Measurements from ENCODE around the gene SPTY2D1. TPM values are rescaled to one million over a fixed set of nuclear protein-coding genes. Genes with fewer than 3 reads are reported as not detected.
"Not testable (repeated sequence)": the region's sequence is repeated elsewhere in the genome, so short reads cannot be mapped to it uniquely, and the experiment has no call there.

Gene SPTY2D1
- total and polyA plus RNA-seq, 2 experiments from 2014 or later = 10.9 to 24.1 TPM

DNA sequence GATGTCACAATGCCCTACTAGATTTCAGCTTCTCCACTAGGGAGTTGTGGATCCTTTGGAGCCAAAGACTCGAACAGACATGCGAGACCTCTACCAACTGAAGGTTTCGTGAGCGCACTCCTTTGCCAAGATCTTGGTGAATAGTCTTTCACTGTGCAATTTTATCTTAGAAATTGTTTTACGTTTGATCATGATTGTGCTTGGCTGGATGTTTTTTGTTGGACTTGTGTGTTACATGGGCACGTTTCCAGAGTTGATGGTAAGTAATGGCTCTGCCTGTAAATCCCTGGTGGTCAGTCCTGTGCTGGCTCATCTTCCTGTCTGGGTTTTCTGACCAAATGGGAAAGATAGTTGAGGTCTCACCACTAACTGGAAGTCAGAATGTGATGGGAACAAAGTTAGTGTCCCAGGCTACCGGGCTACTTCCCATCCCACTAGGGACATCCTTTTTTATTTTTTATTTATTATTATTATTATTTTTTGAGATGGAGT, 34.4 kb downstream of the SPTY2D1 start, which contains the start of gene MISFA:
MISFA (plus strand) TSS at position 51 of the 492 bp plus-strand sequence; CDS start at position 191, 140 bp downstream.
- Histone ChIP-seq H3K9me2 (replicated peaks; ENCODE audit: insufficient read depth) (no peaks in the 10 kb centered on the region), H3K4me2 (no peak within 1 kb of the TSS), H3K4me3 (no peak within 1 kb of the TSS), H4K20me1 (ENCODE audit: insufficient read depth, poor library complexity, severe bottlenecking) (no peaks in the 10 kb centered on the region), H3K27me3 (no peaks in the 10 kb centered on the region), H2AFZ (no peak within 1 kb of the TSS), H3K9me3 (ENCODE audit: low read depth) (no peaks in the 10 kb centered on the region), H3K4me1 (ENCODE audit: insufficient read depth) (no peaks in the 10 kb centered on the region), H3K79me2 (no peaks in the 10 kb centered on the region), H3K27ac (no peak within 1 kb of the TSS), H3K36me3 (replicated peaks; ENCODE audit: insufficient read depth, low read depth) (no peaks in the 10 kb centered on the region)
- no peak for DNase-seq (ENCODE audit: low spot score)
- TF ChIP-seq EZH2phosphoT487 (IDR thresholded peaks at IDR 0.05; ENCODE audit: low read depth, severe bottlenecking, unreplicated experiment) (no peak), EZH2 (IDR thresholded peaks at IDR 0.05; ENCODE audit: borderline replicate concordance) (no peak)
- TF ChIP-seq, protein P1, sequence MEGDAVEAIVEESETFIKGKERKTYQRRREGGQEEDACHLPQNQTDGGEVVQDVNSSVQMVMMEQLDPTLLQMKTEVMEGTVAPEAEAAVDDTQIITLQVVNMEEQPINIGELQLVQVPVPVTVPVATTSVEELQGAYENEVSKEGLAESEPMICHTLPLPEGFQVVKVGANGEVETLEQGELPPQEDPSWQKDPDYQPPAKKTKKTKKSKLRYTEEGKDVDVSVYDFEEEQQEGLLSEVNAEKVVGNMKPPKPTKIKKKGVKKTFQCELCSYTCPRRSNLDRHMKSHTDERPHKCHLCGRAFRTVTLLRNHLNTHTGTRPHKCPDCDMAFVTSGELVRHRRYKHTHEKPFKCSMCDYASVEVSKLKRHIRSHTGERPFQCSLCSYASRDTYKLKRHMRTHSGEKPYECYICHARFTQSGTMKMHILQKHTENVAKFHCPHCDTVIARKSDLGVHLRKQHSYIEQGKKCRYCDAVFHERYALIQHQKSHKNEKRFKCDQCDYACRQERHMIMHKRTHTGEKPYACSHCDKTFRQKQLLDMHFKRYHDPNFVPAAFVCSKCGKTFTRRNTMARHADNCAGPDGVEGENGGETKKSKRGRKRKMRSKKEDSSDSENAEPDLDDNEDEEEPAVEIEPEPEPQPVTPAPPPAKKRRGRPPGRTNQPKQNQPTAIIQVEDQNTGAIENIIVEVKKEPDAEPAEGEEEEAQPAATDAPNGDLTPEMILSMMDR (IDR thresholded peaks at IDR 0.05; ENCODE audit: poor library complexity) = no peak
- WGBS (ENCODE audit: low lambda C conversion rate, missing lambda C conversion rate) = 94% methylated on average over 7 of the region's 7 CpGs

DNA sequence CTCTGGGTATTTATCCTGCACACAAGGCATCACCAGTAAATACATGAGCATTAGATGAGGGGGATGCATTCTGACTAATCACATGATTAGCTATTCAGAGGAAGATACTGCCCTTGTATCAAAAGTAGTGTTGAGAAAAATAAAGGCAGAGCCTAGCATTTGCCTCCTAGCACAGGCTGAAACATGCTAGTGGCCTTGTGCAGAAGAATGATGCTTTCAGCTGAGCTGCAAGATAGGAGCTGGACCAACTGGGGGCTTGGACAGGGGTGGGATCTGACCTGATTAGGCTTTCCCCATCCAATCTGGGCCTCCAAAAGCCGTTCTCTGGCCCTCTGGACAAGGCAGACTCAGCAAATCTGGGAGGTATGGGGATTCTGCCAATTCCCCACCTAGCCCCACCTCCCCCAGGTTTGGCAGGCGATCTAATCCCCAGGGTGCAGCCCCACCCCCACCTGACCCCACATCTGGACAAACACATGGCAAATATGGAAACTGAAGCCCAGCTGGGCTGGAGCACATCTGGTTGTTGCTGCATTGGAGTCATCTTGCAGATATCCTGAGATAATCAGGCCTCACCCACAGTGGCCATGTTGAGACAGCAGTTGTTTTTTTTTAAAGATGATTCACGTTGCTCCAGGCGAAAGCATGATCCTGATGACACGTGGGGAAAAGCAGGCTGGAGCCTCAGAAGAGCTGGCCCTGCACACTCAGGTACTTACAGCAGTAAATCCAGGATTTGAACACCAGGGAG, 39.0 kb downstream of the SPTY2D1 start:
- Histone ChIP-seq H3K79me2 (peaks cover 36% of the 10 kb centered on the region), H3K9me2 (replicated peaks; ENCODE audit: insufficient read depth) (no peaks in the 10 kb centered on the region), H3K4me2 (no peak overlapping the region), H2AFZ (no peak overlapping the region), H3K9me3 (ENCODE audit: low read depth) (no peaks in the 10 kb centered on the region), H4K20me1 (ENCODE audit: insufficient read depth, poor library complexity, severe bottlenecking) (no peaks in the 10 kb centered on the region), H3K27me3 (no peaks in the 10 kb centered on the region), H3K4me1 (ENCODE audit: insufficient read depth) (peaks cover 14% of the 10 kb centered on the region), H3K27ac (no peak overlapping the region), H3K4me3 (no peak overlapping the region), H3K36me3 (replicated peaks; ENCODE audit: insufficient read depth, low read depth) (no peaks in the 10 kb centered on the region)
- 69% methylated on average over 5 of the region's 5 CpGs for WGBS (ENCODE audit: low lambda C conversion rate, missing lambda C conversion rate)
- peak; percentile 40 for DNase-seq (ENCODE audit: low spot score)
- TF ChIP-seq EZH2phosphoT487 (IDR thresholded peaks at IDR 0.05; ENCODE audit: low read depth, severe bottlenecking, unreplicated experiment) = no peak
- TF ChIP-seq, protein P1 (IDR thresholded peaks at IDR 0.05; ENCODE audit: poor library complexity) = no peak
- no peak for TF ChIP-seq EZH2 (IDR thresholded peaks at IDR 0.05; ENCODE audit: borderline replicate concordance)

DNA sequence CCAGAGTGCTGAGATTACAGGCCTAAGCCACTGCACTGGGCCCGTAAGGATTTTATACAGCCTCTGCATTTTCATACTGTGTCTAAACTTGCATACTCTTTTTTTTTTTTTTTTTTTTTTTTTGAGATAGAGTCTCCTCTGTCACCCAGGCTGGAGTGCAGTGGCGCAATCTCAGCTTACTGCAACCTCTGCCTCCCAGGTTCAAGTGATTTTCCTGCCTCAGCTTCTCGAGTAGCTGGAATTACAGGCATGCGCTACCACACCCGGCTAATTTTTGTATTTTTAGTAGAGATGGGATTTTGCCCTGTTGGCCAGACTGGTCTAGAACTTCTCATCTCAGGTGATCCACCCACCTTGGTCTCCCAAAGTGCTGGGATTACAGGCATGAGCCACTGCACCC, 40.1 kb downstream of the SPTY2D1 start:
- not testable (repeated sequence) for H3K4me2 ChIP-seq; H3K4me3 ChIP-seq; H3K9me3 ChIP-seq (ENCODE audit: low read depth); H3K27ac ChIP-seq; H4K20me1 ChIP-seq (ENCODE audit: insufficient read depth, poor library complexity, severe bottlenecking); H3K27me3 ChIP-seq; H2AFZ ChIP-seq; H3K36me3 ChIP-seq (replicated peaks; ENCODE audit: insufficient read depth, low read depth); H3K9me2 ChIP-seq (replicated peaks; ENCODE audit: insufficient read depth); DNase-seq (ENCODE audit: low spot score)
- 83% methylated on average over 5 of the region's 5 CpGs for WGBS (ENCODE audit: low lambda C conversion rate, missing lambda C conversion rate)
- Histone ChIP-seq H3K79me2 (peaks cover 47% of the 10 kb centered on the region), H3K4me1 (ENCODE audit: insufficient read depth) (peaks cover 23% of the 10 kb centered on the region)

DNA sequence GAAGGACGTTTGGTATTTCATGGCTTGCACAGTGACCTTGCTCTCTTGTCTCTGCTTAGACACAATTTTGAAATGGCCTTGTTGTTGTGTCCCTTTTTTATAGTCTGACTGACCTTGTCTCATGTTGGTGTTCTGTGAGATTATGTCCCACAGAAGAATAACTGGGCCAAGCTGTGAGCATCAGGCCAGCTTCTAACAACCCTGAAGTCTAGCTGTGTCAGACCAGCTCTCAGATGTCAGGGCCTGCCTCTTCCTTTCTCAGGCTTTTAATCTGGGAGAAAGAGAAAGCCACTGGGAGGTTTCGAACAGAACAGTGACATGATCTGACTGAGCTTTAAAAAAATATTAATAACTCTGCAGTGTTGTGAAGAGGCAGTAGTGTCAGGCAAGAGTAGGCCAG, 43.6 kb downstream of the SPTY2D1 start:
- Histone ChIP-seq H3K4me3 (no peak overlapping the region), H4K20me1 (ENCODE audit: insufficient read depth, poor library complexity, severe bottlenecking) (no peaks in the 10 kb centered on the region), H3K27me3 (no peaks in the 10 kb centered on the region), H3K27ac (no peak overlapping the region), H3K9me2 (replicated peaks; ENCODE audit: insufficient read depth) (no peaks in the 10 kb centered on the region), H3K4me1 (ENCODE audit: insufficient read depth) (peaks cover 28% of the 10 kb centered on the region), H3K36me3 (replicated peaks; ENCODE audit: insufficient read depth, low read depth) (no peaks in the 10 kb centered on the region), H3K79me2 (peaks cover 74% of the 10 kb centered on the region), H2AFZ (no peak overlapping the region), H3K9me3 (ENCODE audit: low read depth) (no peaks in the 10 kb centered on the region), H3K4me2 (peak overlapping the region; percentile 82)
- 74% methylated on average over 2 of the region's 2 CpGs for WGBS (ENCODE audit: low lambda C conversion rate, missing lambda C conversion rate)
- TF ChIP-seq EZH2 (IDR thresholded peaks at IDR 0.05; ENCODE audit: borderline replicate concordance) (no peak), EZH2phosphoT487 (IDR thresholded peaks at IDR 0.05; ENCODE audit: low read depth, severe bottlenecking, unreplicated experiment) (no peak)
- TF ChIP-seq, protein P1 (IDR thresholded peaks at IDR 0.05; ENCODE audit: poor library complexity) = no peak
- DNase-seq (ENCODE audit: low spot score) = no peak

Data from hepatocyte (in vitro differentiated cells).